H1 (cell line): ENCODE data around the gene STX11. TPM values are rescaled to one million over a fixed set of nuclear protein-coding genes. Genes with fewer than 3 reads are reported as not detected.

ENCODE experiments used
- CTCF ChIA-PET: fragments of 300-600 bp; sonication (Branson Sonifier 250); formaldehyde crosslinking; loops from one replicate; lab custom pipeline; 2021; ENCODE audit not compliant: partially characterized antibody; lab: Charles Lee
- POLR2A ChIA-PET: fragments of 300-600 bp; sonication (Branson Sonifier 250); formaldehyde crosslinking; loops from one replicate; lab custom pipeline; 2021; ENCODE audit warnings: inconsistent platforms; ENCODE audit not compliant: partially characterized antibody; lab: Charles Lee
- DNase-seq, 2 experiments: peaks; one replicate each; pipeline versions ENCODE4 v3.0.0 to v3.0.0-alpha.2; 2010 to 2022; ENCODE audit warnings: low spot score in 2 of 2, low read depth in 1 of 2, mixed read lengths in 1 of 2
- FAIRE-seq: peaks from 2 replicates; lab custom pipeline; 2011; peaks lifted over from hg19 to GRCh38; lab: Jason Lieb, UNC
- H2AFZ ChIP-seq: 2 replicates; pipeline ENCODE4 v1.8.1; 2012; ENCODE audit warnings: low read length, inconsistent platforms
- H2AK5ac ChIP-seq: 2 replicates; pipeline ENCODE4 v1.6.1; 2013; ENCODE audit warnings: low read depth, low read length
- H2BK120ac ChIP-seq: replicated peaks from 2 replicates; pipeline ENCODE3; 2013; ENCODE audit warnings: low read depth, low read length, inconsistent platforms
- H2BK12ac ChIP-seq: 2 replicates; pipeline ENCODE4 v1.6.1; 2013; ENCODE audit warnings: low read depth, low read length
- H2BK15ac ChIP-seq: 2 replicates; pipeline ENCODE4 v1.6.1; 2013; ENCODE audit warnings: low read length
- H2BK20ac ChIP-seq: 2 replicates; pipeline ENCODE4 v1.6.1; 2013; ENCODE audit warnings: low read length
- H2BK5ac ChIP-seq: 2 replicates; pipeline ENCODE4 v1.6.1; 2013; ENCODE audit warnings: low read depth, low read length
- H3K14ac ChIP-seq: 2 replicates; pipeline ENCODE4 v1.6.1; 2013; ENCODE audit warnings: inconsistent platforms; ENCODE audit not compliant: insufficient read length
- H3K18ac ChIP-seq: 2 replicates; pipeline ENCODE4 v1.6.1; 2013; ENCODE audit warnings: low read length; ENCODE audit errors: extremely low read depth
- H3K23ac ChIP-seq: 2 replicates; pipeline ENCODE4 v1.6.1; 2013; ENCODE audit warnings: inconsistent platforms; ENCODE audit not compliant: insufficient read length
- H3K23me2 ChIP-seq: 2 replicates; pipeline ENCODE4 v1.6.1; 2013; ENCODE audit warnings: low read depth, low read length
- H3K27ac ChIP-seq: 2 replicates; pipeline ENCODE4 v1.6.1; 2011; ENCODE audit warnings: low read depth, low read length, inconsistent platforms
- H3K27me3 ChIP-seq, 4 experiments: replicated peaks in 1 of 4; 1 replicate in 1 of 4; 2 replicates in 3 of 4; pipeline versions ENCODE4 v1.6.1 to v1.8.1; 2011 to 2013; ENCODE audit warnings: low read length in 3 of 4, mild to moderate bottlenecking in 3 of 4, inconsistent platforms in 2 of 4, mixed read lengths in 2 of 4, moderate library complexity in 1 of 4; ENCODE audit not compliant: control insufficient read depth in 3 of 4, insufficient read depth in 3 of 4; ENCODE audit errors: extremely low read depth in 1 of 4
- H3K36me3 ChIP-seq, 4 experiments: 2 replicates each; pipeline versions ENCODE4 v1.6.1 to v1.8.1; 2011 to 2013; ENCODE audit warnings: mild to moderate bottlenecking in 4 of 4, low read length in 3 of 4, moderate library complexity in 2 of 4, control low read depth in 1 of 4, inconsistent platforms in 1 of 4; ENCODE audit not compliant: insufficient read depth in 4 of 4, control insufficient read depth in 2 of 4
- H3K4ac ChIP-seq: replicated peaks from 2 replicates; pipeline ENCODE3; 2013; ENCODE audit warnings: low read length, low read depth, mixed read lengths, inconsistent platforms; ENCODE audit not compliant: insufficient read length
- H3K4me1 ChIP-seq, 4 experiments: replicated peaks in 1 of 4; 1 replicate in 1 of 4; 2 replicates in 3 of 4; pipeline versions ENCODE4 v1.6.1 to v1.8.1; 2011 to 2013; ENCODE audit warnings: low read length in 3 of 4, inconsistent platforms in 2 of 4, mixed read lengths in 1 of 4; ENCODE audit not compliant: insufficient read depth in 4 of 4, control insufficient read depth in 3 of 4
- H3K4me2 ChIP-seq, 2 experiments: 2 replicates each; pipeline versions ENCODE4 v1.6.1 to v1.8.1; 2011 to 2013; ENCODE audit warnings: low read depth in 2 of 2, low read length in 2 of 2, control low read depth in 1 of 2, inconsistent platforms in 1 of 2, mild to moderate bottlenecking in 1 of 2; ENCODE audit not compliant: insufficient read depth in 1 of 2
- H3K4me3 ChIP-seq, 4 experiments: fragments of 200-600, 300-600 bp in 1 of 4; sonication (generic), shearing (Covaris generic), sonication (Bioruptor Twin) in 1 of 4; 2 replicates each; pipeline versions ENCODE4 v1.5.1 to v1.8.1; 2011 to 2016; ENCODE audit warnings: low read length in 4 of 4, low read depth in 3 of 4, control low read depth in 2 of 4, inconsistent platforms in 2 of 4, mild to moderate bottlenecking in 2 of 4, mixed read lengths in 1 of 4, moderate library complexity in 1 of 4; ENCODE audit not compliant: insufficient read depth in 2 of 4; ENCODE audit errors: extremely low read depth in 1 of 4
- H3K56ac ChIP-seq: replicated peaks from 2 replicates; pipeline ENCODE3; 2013; ENCODE audit warnings: low read depth, mild to moderate bottlenecking, mixed read lengths, low read length, inconsistent platforms; ENCODE audit not compliant: insufficient read length
- H3K79me1 ChIP-seq: 2 replicates; pipeline ENCODE4 v1.6.1; 2013; ENCODE audit warnings: low read depth, low read length, control low read depth
- H3K79me2 ChIP-seq, 2 experiments: 2 replicates each; pipeline versions ENCODE4 v1.6.1 to v1.8.1; 2012 to 2013; ENCODE audit warnings: low read length in 2 of 2, mild to moderate bottlenecking in 2 of 2, inconsistent platforms in 1 of 2; ENCODE audit not compliant: insufficient read depth in 2 of 2, control insufficient read depth in 1 of 2
- H3K9ac ChIP-seq, 4 experiments: replicated peaks in 1 of 4; 1 replicate in 1 of 4; 2 replicates in 3 of 4; pipeline versions ENCODE4 v1.6.1 to v1.8.1; 2011 to 2013; ENCODE audit warnings: low read depth in 3 of 4, low read length in 3 of 4, control low read depth in 2 of 4, mild to moderate bottlenecking in 2 of 4, moderate library complexity in 2 of 4, inconsistent platforms in 1 of 4; ENCODE audit errors: extremely low read depth in 1 of 4
- H3K9me3 ChIP-seq, 2 experiments: 2 replicates each; pipeline versions ENCODE4 v1.6.1 to v1.8.1; 2012 to 2013; ENCODE audit warnings: mild to moderate bottlenecking in 2 of 2, moderate library complexity in 2 of 2, control low read depth in 1 of 2, inconsistent platforms in 1 of 2, low read depth in 1 of 2, low read length in 1 of 2, mixed read lengths in 1 of 2; ENCODE audit not compliant: insufficient read depth in 2 of 2
- H4K20me1 ChIP-seq, 2 experiments: replicated peaks in 1 of 2; 2 replicates each; pipeline versions ENCODE3 to v1.8.1; 2011 to 2013; ENCODE audit warnings: inconsistent platforms in 2 of 2, low read length in 2 of 2, mild to moderate bottlenecking in 1 of 2; ENCODE audit not compliant: insufficient read depth in 2 of 2, control insufficient read depth in 1 of 2
- H4K5ac ChIP-seq: 2 replicates; pipeline ENCODE4 v1.6.1; 2013; ENCODE audit warnings: low read length, low read depth, mixed read lengths, inconsistent platforms; ENCODE audit not compliant: insufficient read length
- H4K8ac ChIP-seq: 2 replicates; pipeline ENCODE4 v1.8.0; 2013; ENCODE audit warnings: mild to moderate bottlenecking, moderate library complexity, low read length, inconsistent platforms; ENCODE audit not compliant: insufficient read depth; ENCODE audit errors: extremely low read depth
- H4K91ac ChIP-seq: replicated peaks from 2 replicates; pipeline ENCODE3; 2013; ENCODE audit warnings: low read length, mixed read lengths, inconsistent platforms; ENCODE audit not compliant: insufficient read length
- SAP30 ChIP-seq: fragments of 300-600 bp; sonication (generic); IDR thresholded peaks from 2 replicates; pipeline ENCODE4 v1.7.1; 2012; ENCODE audit warnings: low read length, moderate library complexity, mild to moderate bottlenecking, inconsistent platforms; ENCODE audit not compliant: insufficient read depth, insufficient replicate concordance
- WGBS, 2 experiments: shearing (Covaris generic) in 1 of 2; methylation state at CpG; one replicate each; pipeline versions ENCODE4 v1.1.6 to v1.1.7; 2013 to 2015; ENCODE audit warnings: low lambda C conversion rate in 2 of 2, mixed read lengths in 2 of 2, inconsistent platforms in 1 of 2, low coverage in 1 of 2, missing lambda C conversion rate in 1 of 2; ENCODE audit not compliant: insufficient replicate concordance in 2 of 2, insufficient coverage in 1 of 2, insufficient read length in 1 of 2; ENCODE audit errors: extremely low coverage in 1 of 2, missing lambda C conversion rate in 1 of 2; 5-methylcytosine and 5-hydroxymethylcytosine counted together
- polyA plus RNA-seq, 7 experiments: library from polyadenylated mRNA; depleted of rRNA in 3 of 7; stranded (reverse) in 5 of 7; unstranded in 2 of 7; fragments of >200 nt in 5 of 7; fragments of 200-250 nt in 2 of 7; gene quantifications; 1 replicate in 5 of 7; 2 replicates in 1 of 7; 4 replicates in 1 of 7; pipeline versions ENCODE4 v1.2.1 to v1.2.3, GENCODE V29; 2011 to 2013; ENCODE audit warnings: missing spikeins in 2 of 7, mixed read lengths in 2 of 7
- total RNA-seq: library from RNA; stranded (reverse); fragmentation: NEBNext Ultra II Directional; extraction: Animal tissue kit (Norgen Biotek cat#: 25700); gene quantifications from 2 replicates; pipeline ENCODE4 v1.2.1, GENCODE V29; 2021

Gene STX11
- total and polyA plus RNA-seq, 2 of the 8 experiments (the other 6 are each of a cell fraction or from before 2014, with no cell fraction given) = 0.15 to 0.34 TPM

DNA sequence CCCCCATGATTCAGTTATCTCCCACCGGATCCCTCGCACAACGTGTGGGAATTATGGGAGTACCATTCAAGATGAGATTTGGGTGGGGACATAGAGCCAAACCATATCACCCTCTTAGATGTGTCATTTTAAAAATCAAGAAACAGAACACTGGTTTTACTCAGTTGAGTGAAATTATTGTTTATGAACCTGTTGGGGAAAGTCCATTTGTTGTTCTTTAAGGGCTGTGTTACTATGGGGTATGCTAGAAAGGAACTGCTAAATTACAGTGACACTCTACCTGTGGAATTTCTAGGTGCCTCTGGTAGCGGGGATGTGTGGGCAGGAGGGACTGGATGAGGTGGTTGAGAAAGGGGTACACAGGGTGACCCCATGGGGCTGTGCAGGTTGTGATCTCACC lies 28.9 kb downstream of the STX11 start:
- CTCF ChIA-PET = no interaction called here
- Histone ChIP-seq H3K36me3 (no peaks in the 10 kb centered on the region), H2BK15ac (no peak overlapping the region), H3K23me2 (no peaks in the 10 kb centered on the region; the same call in 1 of the 2 replicates), H2BK20ac (no peak overlapping the region), H4K91ac (no peak overlapping the region), H3K18ac (no peak overlapping the region), H2AK5ac (no peak overlapping the region), H3K79me1 (no peaks in the 10 kb centered on the region), H3K9me3 (no peaks in the 10 kb centered on the region), H3K4me1 (no peaks in the 10 kb centered on the region), H4K5ac (no peak overlapping the region), H3K23ac (no peak overlapping the region), H2BK12ac (no peak overlapping the region), H3K4me2 (no peak overlapping the region), H2BK120ac (no peak overlapping the region), H4K8ac (no peak overlapping the region), H2AFZ (no peak overlapping the region), H3K79me2 (no peaks in the 10 kb centered on the region), H3K56ac (no peak overlapping the region), H3K27me3 (no peaks in the 10 kb centered on the region), H3K14ac (no peak overlapping the region), H3K27ac (no peak overlapping the region), H4K20me1 (no peaks in the 10 kb centered on the region), H2BK5ac (no peak overlapping the region), H3K4ac (no peak overlapping the region), H3K4me3 (no peak overlapping the region), H3K9ac (no peak overlapping the region)
- TF ChIP-seq SAP30 = no peak
- POLR2A ChIA-PET = no interaction called here
- FAIRE-seq = no peak
- WGBS, 2 experiments = 98% methylated on average over 4 of the region's 4 CpGs; no CpG with 5 or more reads in 1 of the 2 experiments
- no peak for DNase-seq
